MM.1S (cell line): ENCODE results near the gene MRRF.
"Not testable (repeated sequence)": the region's sequence is repeated elsewhere in the genome, so short reads cannot be mapped to it uniquely, and the experiment has no call there.

Source experiments
- DNase-seq: peaks from one replicate; pipeline ENCODE4 v3.0.0-alpha.2; 2015
- H2AFZ ChIP-seq: fragments of 300-600 bp; sonication (generic); 2 replicates; pipeline ENCODE4 v1.6.0; 2016; ENCODE audit warnings: antibody characterized with exemption, low read length
- H3F3A ChIP-seq: fragments of 300-600 bp; sonication (generic); 2 replicates; pipeline ENCODE4 v1.6.1; 2016; ENCODE audit warnings: mild to moderate bottlenecking, antibody characterized with exemption, low read length, moderate library complexity, mixed read lengths; ENCODE audit not compliant: insufficient read depth
- H3K27ac ChIP-seq: fragments of 300-600 bp; sonication (generic); 2 replicates; pipeline ENCODE4 v1.5.1; 2016; ENCODE audit warnings: mild to moderate bottlenecking, low read length
- H3K27me3 ChIP-seq: fragments of 300-600 bp; sonication (generic); replicated peaks from 2 replicates; pipeline ENCODE4 v1.6.0; 2016; ENCODE audit warnings: low read length; ENCODE audit not compliant: insufficient read depth
- H3K36me3 ChIP-seq: fragments of 300-600 bp; sonication (generic); replicated peaks from 2 replicates; pipeline ENCODE4 v1.6.1; 2016; ENCODE audit warnings: mild to moderate bottlenecking, low read length, mixed read lengths; ENCODE audit not compliant: insufficient read depth
- H3K4me1 ChIP-seq: fragments of 300-600 bp; sonication (generic); 2 replicates; pipeline ENCODE4 v1.6.1; 2016; ENCODE audit warnings: low read length, mixed read lengths
- H3K4me2 ChIP-seq: fragments of 300-600 bp; sonication (generic); 2 replicates; pipeline ENCODE4 v1.6.0; 2016; ENCODE audit warnings: low read depth, low read length
- H3K4me3 ChIP-seq: fragments of 300-600 bp; sonication (generic); 2 replicates; pipeline ENCODE4 v1.5.1; 2016; ENCODE audit warnings: low read length, mixed read lengths
- H3K79me2 ChIP-seq: fragments of 300-600 bp; sonication (generic); 2 replicates; pipeline ENCODE4 v1.6.1; 2016; ENCODE audit warnings: mixed run types, low read length, mixed read lengths
- H3K9ac ChIP-seq: fragments of 300-600 bp; sonication (generic); 2 replicates; pipeline ENCODE4 v1.6.1; 2016; ENCODE audit warnings: low read length, mixed read lengths
- H3K9me2 ChIP-seq: fragments of 300-600 bp; sonication (generic); replicated peaks from 2 replicates; pipeline ENCODE4 v1.6.1; 2016; ENCODE audit warnings: mild to moderate bottlenecking, low read length, mixed read lengths; ENCODE audit not compliant: insufficient read depth
- H3K9me3 ChIP-seq: fragments of 300-600 bp; sonication (generic); replicated peaks from 2 replicates; pipeline ENCODE4 v1.6.1; 2016; ENCODE audit warnings: mild to moderate bottlenecking, low read length, mixed read lengths; ENCODE audit not compliant: insufficient read depth
- H4K20me1 ChIP-seq: fragments of 300-600 bp; sonication (generic); 2 replicates; pipeline ENCODE4 v1.6.1; 2016; ENCODE audit warnings: mild to moderate bottlenecking, low read length, moderate library complexity, mixed read lengths; ENCODE audit not compliant: insufficient read depth
- CTCF ChIP-seq: fragments of 300-600 bp; sonication (generic); IDR thresholded peaks from 2 replicates; pipeline ENCODE4 v1.5.1; 2016; ENCODE audit warnings: antibody characterized with exemption, low read length, mixed read lengths
- EZH2 ChIP-seq: fragments of 300-600 bp; sonication (generic); optimal IDR thresholded peaks from 2 replicates; pipeline ENCODE3; 2017; ENCODE audit warnings: low read depth, mild to moderate bottlenecking, antibody characterized with exemption, low read length, mixed read lengths
- EZH2phosphoT487 ChIP-seq: fragments of 300-600 bp; sonication (generic); IDR thresholded peaks from 2 replicates; pipeline ENCODE4 v1.6.1; 2018; ENCODE audit warnings: antibody characterized with exemption, low read length

Gene MRRF

DNA sequence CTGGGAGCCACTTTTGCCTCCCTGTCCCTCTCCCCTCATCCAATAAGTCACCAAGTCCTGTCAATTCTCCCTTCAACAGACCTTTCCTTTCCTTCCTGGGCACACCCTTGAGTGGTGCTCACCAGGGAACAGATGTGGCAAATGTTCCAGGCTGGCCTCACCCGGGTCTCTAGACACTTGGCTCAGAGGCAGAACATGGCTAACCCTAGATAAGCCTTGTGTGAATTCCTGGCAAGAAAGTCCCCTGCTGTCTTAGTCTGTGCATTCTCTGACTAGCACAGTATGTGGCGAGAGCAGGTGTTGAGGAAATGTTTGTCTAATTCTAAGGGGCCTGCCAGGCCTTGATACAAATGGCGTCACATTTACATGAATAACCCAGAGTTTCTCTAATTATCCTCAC, 64.9 kb downstream of the MRRF start:
- TF ChIP-seq CTCF (no peak), EZH2phosphoT487 (no peak), EZH2 (no peak)
- no peaks in the 10 kb centered on the region for H3K36me3 ChIP-seq
- no peak overlapping the region for H3K27ac ChIP-seq
- H3K4me3 ChIP-seq = no peak overlapping the region
- H3K9me2 ChIP-seq = no peaks in the 10 kb centered on the region
- peaks cover 10% of the 10 kb centered on the region for H3K4me1 ChIP-seq
- H2AFZ ChIP-seq = no peak overlapping the region
- H3K9me3 ChIP-seq = no peaks in the 10 kb centered on the region
- H3K79me2 ChIP-seq = no peaks in the 10 kb centered on the region
- H3K9ac ChIP-seq = no peak overlapping the region
- H4K20me1 ChIP-seq = no peaks in the 10 kb centered on the region
- no peak overlapping the region for H3K4me2 ChIP-seq
- DNase-seq = no peak
- H3K27me3 ChIP-seq = no peaks in the 10 kb centered on the region
- H3F3A ChIP-seq = peaks cover 6% of the 10 kb centered on the region; the same call in 1 of the 2 replicates

GRCh38 chr9:122330466-122330865, 65.8 kb downstream of the MRRF start:
- not testable (repeated sequence) for H3K27ac ChIP-seq, H3F3A ChIP-seq, H3K4me1 ChIP-seq, H3K36me3 ChIP-seq, H3K9me2 ChIP-seq, H3K4me2 ChIP-seq, H4K20me1 ChIP-seq, H2AFZ ChIP-seq, DNase-seq, H3K9ac ChIP-seq, H3K9me3 ChIP-seq, H3K27me3 ChIP-seq, H3K4me3 ChIP-seq, H3K79me2 ChIP-seq

- Histone ChIP-seq H3F3A (peaks cover 4% of the 10 kb centered on the region; the same call in 1 of the 2 replicates), H3K9me2 (no peaks in the 10 kb centered on the region), H3K4me3 (no peak overlapping the region), H3K4me1 (peaks cover 9% of the 10 kb centered on the region), H3K27ac (no peak overlapping the region), H3K27me3 (no peaks in the 10 kb centered on the region), H3K9me3 (no peaks in the 10 kb centered on the region), H3K79me2 (no peaks in the 10 kb centered on the region), H3K36me3 (no peaks in the 10 kb centered on the region), H4K20me1 (no peaks in the 10 kb centered on the region), H3K4me2 (no peak overlapping the region), H3K9ac (no peak overlapping the region), H2AFZ (no peak overlapping the region)
- TF ChIP-seq CTCF = no peak
- no peak for TF ChIP-seq EZH2
- TF ChIP-seq EZH2phosphoT487 = no peak
- DNase-seq = no peak
Observed at GRCh38 chr9:122331523-122331927, 66.8 kb downstream of the MRRF start.

- no peak for DNase-seq
Observed at GRCh38 chr9:122332083-122332482, 67.4 kb downstream of the MRRF start.

More at GRCh38 chr9:122332083-122332482, 67.4 kb downstream of the MRRF start:
- H3K9ac ChIP-seq = no peak overlapping the region
- no peaks in the 10 kb centered on the region for H3K27me3 ChIP-seq
- H3K79me2 ChIP-seq = no peaks in the 10 kb centered on the region
- H4K20me1 ChIP-seq = no peaks in the 10 kb centered on the region
- no peak overlapping the region for H3K4me3 ChIP-seq
- H3K9me3 ChIP-seq = no peaks in the 10 kb centered on the region
- H3K9me2 ChIP-seq = no peaks in the 10 kb centered on the region
- no peak overlapping the region for H2AFZ ChIP-seq
- H3K27ac ChIP-seq = no peak overlapping the region
- H3K36me3 ChIP-seq = no peaks in the 10 kb centered on the region
- H3K4me1 ChIP-seq = peaks cover 4% of the 10 kb centered on the region; the same call in 1 of the 2 replicates
- no peak for TF ChIP-seq CTCF
- TF ChIP-seq EZH2phosphoT487 = no peak
- TF ChIP-seq EZH2 = no peak
- H3F3A ChIP-seq = no peaks in the 10 kb centered on the region; the same call in 1 of the 2 replicates
- H3K4me2 ChIP-seq = no peak overlapping the region
